Measurements from ENCODE around the gene NR6A1.

DNA sequence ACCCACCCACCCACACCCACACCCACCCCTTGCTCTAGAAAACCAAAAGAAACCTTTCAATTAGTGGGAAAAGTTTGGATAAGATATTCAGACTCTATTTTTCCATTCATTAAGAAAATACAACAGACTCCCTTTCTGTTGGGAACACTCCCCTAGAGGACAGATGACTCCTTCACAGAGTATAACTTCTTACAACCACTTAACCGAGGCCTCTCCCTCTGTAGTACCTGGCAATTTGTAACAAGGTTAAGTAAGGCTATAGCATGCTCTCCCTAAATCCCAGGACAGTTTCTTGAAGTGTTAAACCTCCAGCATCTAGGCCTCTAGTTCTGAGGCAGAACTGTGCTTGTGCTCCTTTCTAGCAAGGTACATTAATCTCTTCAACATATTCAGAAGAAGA, 188.0 kb downstream of the NR6A1 start:
- TF ChIP-seq MYC (IDR thresholded peaks at IDR 0.05; ENCODE audit: borderline replicate concordance, low read length) (no peak), CTCF (IDR thresholded peaks at IDR 0.05) (no peak), HMGXB4 (CRISPR knock-in tag; IDR thresholded peaks at IDR 0.05; ENCODE audit: borderline replicate concordance) (no peak), EP300 (IDR thresholded peaks at IDR 0.05) (no peak)

All from A549 (cell line).